GM23248 (cell line): Measurements from ENCODE around the gene SLC17A7.

Experiments used
- EZH2 ChIP-seq: fragments of 200-600 bp; sonication (generic); IDR thresholded peaks from 2 replicates; pipeline ENCODE4 v1.6.1; 2018; ENCODE audit warnings: antibody characterized with exemption, mild to moderate bottlenecking; ENCODE audit not compliant: insufficient read depth, poor library complexity, severe bottlenecking
- EZH2phosphoT487 ChIP-seq: fragments of 200-600 bp; sonication (generic); IDR thresholded peaks from 2 replicates; pipeline ENCODE4 v1.6.1; 2018; ENCODE audit warnings: antibody characterized with exemption, moderate library complexity, mild to moderate bottlenecking, low read depth; ENCODE audit not compliant: insufficient read depth

DNA sequence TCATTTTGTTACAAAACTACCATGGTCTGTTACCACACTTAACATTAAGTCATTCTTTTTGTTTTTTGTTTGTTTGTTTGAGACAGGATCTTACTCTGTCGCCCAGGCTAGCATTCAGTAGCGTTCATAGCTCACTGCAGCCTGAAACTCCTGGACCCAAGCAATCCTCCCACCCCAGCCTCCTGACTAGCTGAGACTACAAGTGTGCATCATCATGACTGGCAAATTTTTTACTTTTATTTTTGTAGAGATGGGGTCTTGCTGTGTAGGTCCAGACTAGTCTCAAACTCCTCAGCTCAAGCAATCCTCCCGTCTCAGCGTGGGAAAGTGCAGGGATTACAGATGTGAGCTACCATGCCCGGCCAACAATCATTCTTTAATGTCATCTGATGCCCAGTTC lies 15.0 kb upstream of the SLC17A7 start:
- no peak for TF ChIP-seq EZH2phosphoT487
- TF ChIP-seq EZH2: no peak
